Neural progenitor cell (in vitro differentiated cells): ENCODE results near the gene NME5.

ENCODE experiments used
- EZH2 ChIP-seq: fragments of 200-600 bp; sonication (generic); IDR thresholded peaks from 2 replicates; pipeline ENCODE4 v1.6.1; 2017; ENCODE audit warnings: antibody characterized with exemption, mild to moderate bottlenecking, moderate library complexity
- EZH2phosphoT487 ChIP-seq: fragments of 200-600 bp; sonication (generic); IDR thresholded peaks from 2 replicates; pipeline ENCODE4 v1.6.1; 2017; ENCODE audit warnings: antibody characterized with exemption
- TF ChIP-seq, protein P1 (sequence below): fragments of 200-600 bp; sonication (generic); IDR thresholded peaks from 2 replicates; pipeline ENCODE4 v1.5.1; 2017; ENCODE audit warnings: antibody characterized with exemption, mild to moderate bottlenecking

DNA sequence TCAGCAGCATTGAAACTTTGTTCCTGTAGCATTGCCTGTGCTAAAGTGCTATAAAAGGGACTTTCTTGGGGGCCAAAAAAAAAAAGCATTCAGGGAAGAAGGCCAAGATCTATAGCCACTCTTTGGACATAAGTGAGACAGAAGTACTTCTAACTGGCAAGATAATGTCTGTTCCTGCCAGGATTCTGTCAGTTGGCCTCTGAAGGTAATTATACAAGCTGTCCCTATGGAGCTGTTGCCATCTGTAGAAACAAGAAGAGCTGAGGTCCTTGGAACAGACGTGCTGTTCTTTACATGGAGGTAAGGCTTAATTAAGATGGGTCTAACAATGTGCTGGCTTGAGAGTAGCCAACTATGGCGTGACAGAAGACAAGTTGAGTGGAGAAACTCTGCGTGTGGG, 49.4 kb upstream of the NME5 start:
- TF ChIP-seq, protein P1, sequence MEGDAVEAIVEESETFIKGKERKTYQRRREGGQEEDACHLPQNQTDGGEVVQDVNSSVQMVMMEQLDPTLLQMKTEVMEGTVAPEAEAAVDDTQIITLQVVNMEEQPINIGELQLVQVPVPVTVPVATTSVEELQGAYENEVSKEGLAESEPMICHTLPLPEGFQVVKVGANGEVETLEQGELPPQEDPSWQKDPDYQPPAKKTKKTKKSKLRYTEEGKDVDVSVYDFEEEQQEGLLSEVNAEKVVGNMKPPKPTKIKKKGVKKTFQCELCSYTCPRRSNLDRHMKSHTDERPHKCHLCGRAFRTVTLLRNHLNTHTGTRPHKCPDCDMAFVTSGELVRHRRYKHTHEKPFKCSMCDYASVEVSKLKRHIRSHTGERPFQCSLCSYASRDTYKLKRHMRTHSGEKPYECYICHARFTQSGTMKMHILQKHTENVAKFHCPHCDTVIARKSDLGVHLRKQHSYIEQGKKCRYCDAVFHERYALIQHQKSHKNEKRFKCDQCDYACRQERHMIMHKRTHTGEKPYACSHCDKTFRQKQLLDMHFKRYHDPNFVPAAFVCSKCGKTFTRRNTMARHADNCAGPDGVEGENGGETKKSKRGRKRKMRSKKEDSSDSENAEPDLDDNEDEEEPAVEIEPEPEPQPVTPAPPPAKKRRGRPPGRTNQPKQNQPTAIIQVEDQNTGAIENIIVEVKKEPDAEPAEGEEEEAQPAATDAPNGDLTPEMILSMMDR, result no peak
- TF ChIP-seq EZH2phosphoT487 (no peak), EZH2 (no peak)
